ENCODE measurements around the gene CHRNG.

CHRNG gene

GRCh38 chr2:232537079-232537478, 2.4 kb upstream of the CHRNG start:
- TF ChIP-seq, protein P1, sequence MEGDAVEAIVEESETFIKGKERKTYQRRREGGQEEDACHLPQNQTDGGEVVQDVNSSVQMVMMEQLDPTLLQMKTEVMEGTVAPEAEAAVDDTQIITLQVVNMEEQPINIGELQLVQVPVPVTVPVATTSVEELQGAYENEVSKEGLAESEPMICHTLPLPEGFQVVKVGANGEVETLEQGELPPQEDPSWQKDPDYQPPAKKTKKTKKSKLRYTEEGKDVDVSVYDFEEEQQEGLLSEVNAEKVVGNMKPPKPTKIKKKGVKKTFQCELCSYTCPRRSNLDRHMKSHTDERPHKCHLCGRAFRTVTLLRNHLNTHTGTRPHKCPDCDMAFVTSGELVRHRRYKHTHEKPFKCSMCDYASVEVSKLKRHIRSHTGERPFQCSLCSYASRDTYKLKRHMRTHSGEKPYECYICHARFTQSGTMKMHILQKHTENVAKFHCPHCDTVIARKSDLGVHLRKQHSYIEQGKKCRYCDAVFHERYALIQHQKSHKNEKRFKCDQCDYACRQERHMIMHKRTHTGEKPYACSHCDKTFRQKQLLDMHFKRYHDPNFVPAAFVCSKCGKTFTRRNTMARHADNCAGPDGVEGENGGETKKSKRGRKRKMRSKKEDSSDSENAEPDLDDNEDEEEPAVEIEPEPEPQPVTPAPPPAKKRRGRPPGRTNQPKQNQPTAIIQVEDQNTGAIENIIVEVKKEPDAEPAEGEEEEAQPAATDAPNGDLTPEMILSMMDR (IDR thresholded peaks at IDR 0.05; ENCODE audit: insufficient read depth, low read length, poor library complexity, severe bottlenecking), result peak; percentile 36
- no peak for TF ChIP-seq EZH2phosphoT487 (conservative IDR thresholded peaks at IDR 0.05; ENCODE audit: low read length)
- Histone ChIP-seq H3K9ac (ENCODE audit: low read length) (no peak overlapping the region), H3F3A (ENCODE audit: insufficient read depth) (no peaks in the 10 kb centered on the region), H4K20me1 (ENCODE audit: low read depth, low read length) (no peaks in the 10 kb centered on the region), H3K9me2 (replicated peaks; ENCODE audit: insufficient read depth, low read length) (no peaks in the 10 kb centered on the region), H3K4me3 (ENCODE audit: insufficient read depth, low read length, poor library complexity, severe bottlenecking) (no peak overlapping the region), H2AFZ (ENCODE audit: low read depth, low read length, severe bottlenecking) (no peak overlapping the region), H3K27ac (ENCODE audit: low read depth, low read length) (no peak overlapping the region), H3K9me3 (ENCODE audit: insufficient read depth, low read length) (no peaks in the 10 kb centered on the region), H3K27me3 (ENCODE audit: low read length) (no peaks in the 10 kb centered on the region), H3K36me3 (ENCODE audit: low read length) (no peaks in the 10 kb centered on the region), H3K79me2 (ENCODE audit: insufficient read depth, low read length) (no peaks in the 10 kb centered on the region), H3K4me2 (ENCODE audit: low read depth, low read length, poor library complexity, severe bottlenecking) (no peak overlapping the region)

GRCh38 chr2:232537499-232537898, 2.0 kb upstream of the CHRNG start:
- H3K9me3 ChIP-seq (ENCODE audit: insufficient read depth, low read length), result no peaks in the 10 kb centered on the region
- no peaks in the 10 kb centered on the region for H4K20me1 ChIP-seq (ENCODE audit: low read depth, low read length)
- H3K9ac ChIP-seq (ENCODE audit: low read length), result no peak overlapping the region
- no peak overlapping the region for H3K4me2 ChIP-seq (ENCODE audit: low read depth, low read length, poor library complexity, severe bottlenecking)
- no peak overlapping the region for H2AFZ ChIP-seq (ENCODE audit: low read depth, low read length, severe bottlenecking)
- H3F3A ChIP-seq (ENCODE audit: insufficient read depth), result no peaks in the 10 kb centered on the region
- H3K9me2 ChIP-seq (replicated peaks; ENCODE audit: insufficient read depth, low read length), result no peaks in the 10 kb centered on the region
- no peaks in the 10 kb centered on the region for H3K27me3 ChIP-seq (ENCODE audit: low read length)
- no peaks in the 10 kb centered on the region for H3K36me3 ChIP-seq (ENCODE audit: low read length)
- no peaks in the 10 kb centered on the region for H3K79me2 ChIP-seq (ENCODE audit: insufficient read depth, low read length)
- no peak overlapping the region for H3K27ac ChIP-seq (ENCODE audit: low read depth, low read length)
- H3K4me3 ChIP-seq (ENCODE audit: insufficient read depth, low read length, poor library complexity, severe bottlenecking), result no peak overlapping the region
- TF ChIP-seq, protein P1 (IDR thresholded peaks at IDR 0.05; ENCODE audit: insufficient read depth, low read length, poor library complexity, severe bottlenecking), result no peak
- TF ChIP-seq EZH2phosphoT487 (conservative IDR thresholded peaks at IDR 0.05; ENCODE audit: low read length), result no peak

- Histone ChIP-seq H3K9me3 (ENCODE audit: insufficient read depth, low read length) (no peaks in the 10 kb centered on the region), H2AFZ (ENCODE audit: low read depth, low read length, severe bottlenecking) (no peak overlapping the region), H4K20me1 (ENCODE audit: low read depth, low read length) (no peaks in the 10 kb centered on the region), H3K9me2 (replicated peaks; ENCODE audit: insufficient read depth, low read length) (no peaks in the 10 kb centered on the region), H3K4me3 (ENCODE audit: insufficient read depth, low read length, poor library complexity, severe bottlenecking) (no peak overlapping the region), H3K36me3 (ENCODE audit: low read length) (no peaks in the 10 kb centered on the region), H3K4me2 (ENCODE audit: low read depth, low read length, poor library complexity, severe bottlenecking) (no peak overlapping the region), H3F3A (ENCODE audit: insufficient read depth) (no peaks in the 10 kb centered on the region), H3K27me3 (ENCODE audit: low read length) (no peaks in the 10 kb centered on the region), H3K9ac (ENCODE audit: low read length) (no peak overlapping the region), H3K27ac (ENCODE audit: low read depth, low read length) (no peak overlapping the region), H3K79me2 (ENCODE audit: insufficient read depth, low read length) (no peaks in the 10 kb centered on the region)
- TF ChIP-seq EZH2phosphoT487 (conservative IDR thresholded peaks at IDR 0.05; ENCODE audit: low read length), result no peak
- TF ChIP-seq, protein P1 (IDR thresholded peaks at IDR 0.05; ENCODE audit: insufficient read depth, low read length, poor library complexity, severe bottlenecking), result no peak
Observed at GRCh38 chr2:232538671-232539070, 821 bp upstream of the CHRNG start.

All from SU-DHL-6 (cell line).